Caki2 (cell line): ENCODE measurements around the gene FILIP1L. TPM values are rescaled to one million over a fixed set of nuclear protein-coding genes. Genes with fewer than 3 reads are reported as not detected.

Experiments
- DNase-seq: peaks from one replicate; pipeline ENCODE4 v3.0.0-alpha.2; 2015; ENCODE audit warnings: low read depth
- in situ Hi-C: cut with HindIII; loops from 2 replicates; pipeline ENCODE4 v1.10.0; 2016; ENCODE audit warnings: low sequenced_read_pairs, low pct_unique_long_range_greater_than_20kb, mixed read lengths
- total RNA-seq: library from RNA; depleted of rRNA; stranded (reverse); fragments of >200 nt; shearing (Covaris generic); gene quantifications from 2 replicates; pipeline ENCODE4 v1.2.3, GENCODE V29; 2014; ENCODE audit warnings: low replicate concordance

Gene FILIP1L
- total RNA-seq, 1 experiment from 2014 or later, result not detected

- in situ Hi-C loops, result no loop called here
- no peak for DNase-seq
These were observed 141.8 kb downstream of the FILIP1L start for GRCh38 chr3:99972380-99973104.

- in situ Hi-C loops, result no loop called here
- DNase-seq, result no peak
These were observed 142.5 kb downstream of the FILIP1L start for GRCh38 chr3:99971761-99972160.

GRCh38 chr3:99970198-99970597, 144.1 kb downstream of the FILIP1L start:
- in situ Hi-C loops, result no loop called here
- DNase-seq, result no peak

- in situ Hi-C loops, result no loop called here
- no peak for DNase-seq
These were observed 145.2 kb downstream of the FILIP1L start for GRCh38 chr3:99969136-99969535.

- in situ Hi-C loops, result no loop called here
- DNase-seq, result no peak
These were observed 146.5 kb downstream of the FILIP1L start for GRCh38 chr3:99967796-99968195.

GRCh38 chr3:99966662-99967416, 147.5 kb downstream of the FILIP1L start:
- in situ Hi-C loops, result no loop called here
- DNase-seq, result no peak

GRCh38 chr3:99965681-99966408, 148.5 kb downstream of the FILIP1L start:
- in situ Hi-C loops, result no loop called here
- no peak for DNase-seq

GRCh38 chr3:99965077-99965476, 149.2 kb downstream of the FILIP1L start:
- in situ Hi-C loops, result no loop called here
- no peak for DNase-seq

GRCh38 chr3:99962703-99963102, 151.6 kb downstream of the FILIP1L start:
- in situ Hi-C loops, result no loop called here
- DNase-seq, result no peak

GRCh38 chr3:99961756-99962515, 152.4 kb downstream of the FILIP1L start:
- in situ Hi-C loops, result no loop called here
- DNase-seq, result no peak

- in situ Hi-C loops, result no loop called here
- no peak for DNase-seq
These were observed 153.4 kb downstream of the FILIP1L start for GRCh38 chr3:99960941-99961340.

- in situ Hi-C loops, result no loop called here
- no peak for DNase-seq
These were observed 154.0 kb downstream of the FILIP1L start for GRCh38 chr3:99960123-99960878.

- no peak for DNase-seq
These were observed 155.9 kb downstream of the FILIP1L start for GRCh38 chr3:99958222-99958912.

GRCh38 chr3:99957151-99957796, 157.0 kb downstream of the FILIP1L start:
- in situ Hi-C loops, result no loop called here
- no peak for DNase-seq

More at GRCh38 chr3:99958222-99958912, 155.9 kb downstream of the FILIP1L start:
- in situ Hi-C loops, result no loop called here

GRCh38 chr3:99955773-99956562, 158.3 kb downstream of the FILIP1L start:
- in situ Hi-C loops, result no loop called here
- no peak for DNase-seq
